Renal cortical epithelial cell (primary cell): ENCODE data around the gene PRR12. TPM values are rescaled to one million over a fixed set of nuclear protein-coding genes. Genes with fewer than 3 reads are reported as not detected.
"Not testable (repeated sequence)": the region's sequence is repeated elsewhere in the genome, so short reads cannot be mapped to it uniquely, and the experiment has no call there.

Experiments
- DNase-seq: peaks from one replicate; pipeline ENCODE4 v3.0.0-alpha.2; 2011; ENCODE audit warnings: low read depth
- total RNA-seq: library from RNA; depleted of rRNA; stranded (reverse); fragments of >200 nt; gene quantifications from 2 replicates; pipeline ENCODE4 v1.2.3, GENCODE V29; 2014

Gene PRR12
- total RNA-seq, 1 donor from 2014 or later = 8.7 TPM

GRCh38 chr19:49616532-49616931, 25.6 kb downstream of the PRR12 start:
- no peak for DNase-seq

- DNase-seq = no peak
Observed at GRCh38 chr19:49616945-49617344, 26.0 kb downstream of the PRR12 start.

- not testable (repeated sequence) for DNase-seq
Observed at GRCh38 chr19:49617860-49618259, 26.9 kb downstream of the PRR12 start.

- no peak for DNase-seq
Observed at GRCh38 chr19:49624967-49625910, 34.3 kb downstream of the PRR12 start.

- DNase-seq = no peak
Observed at GRCh38 chr19:49626226-49626625, 35.2 kb downstream of the PRR12 start.

- no peak for DNase-seq
Observed at GRCh38 chr19:49629659-49630058, 38.7 kb downstream of the PRR12 start.

GRCh38 chr19:49631014-49631588, 40.1 kb downstream of the PRR12 start:
- no peak for DNase-seq

- DNase-seq = no peak
Observed at GRCh38 chr19:49631610-49632192, 40.7 kb downstream of the PRR12 start.

- no peak for DNase-seq
Observed at GRCh38 chr19:49632576-49632975, 41.6 kb downstream of the PRR12 start.

- DNase-seq = not testable (repeated sequence)
Observed at GRCh38 chr19:49633273-49633672, 42.3 kb downstream of the PRR12 start.

- DNase-seq = peak; percentile 13
Observed at GRCh38 chr19:49635530-49636232, 44.7 kb downstream of the PRR12 start.

GRCh38 chr19:49636233-49636932, 45.4 kb downstream of the PRR12 start:
- DNase-seq = no peak

- DNase-seq = peak; percentile 53
Observed at GRCh38 chr19:49637821-49638738, 47.1 kb downstream of the PRR12 start.

GRCh38 chr19:49639401-49640112, 48.6 kb downstream of the PRR12 start:
- no peak for DNase-seq

GRCh38 chr19:49640113-49640898, 49.3 kb downstream of the PRR12 start, which contains the start of gene RRAS:
TSS of gene RRAS (minus strand) at chr19:49640143. CDS start at chr19:49640098, 45 bp downstream.
- DNase-seq = peak; percentile 99

- peak; percentile 98 for DNase-seq
Observed at GRCh38 chr19:49641688-49642491, 50.9 kb downstream of the PRR12 start, which contains the start of gene SCAF1. TSS of gene SCAF1 (plus strand) at chr19:49642209. CDS start at chr19:49645027, 2,818 bp downstream.

GRCh38 chr19:49642492-49643035, 51.6 kb downstream of the PRR12 start:
- no peak for DNase-seq
